Posterior vena cava (tissue), 2 donors: Measurements from ENCODE around the gene TBC1D1. TPM values are rescaled to one million over a fixed set of nuclear protein-coding genes. Genes with fewer than 3 reads are reported as not detected.

Experiments
- DNase-seq: peaks from one replicate; pipeline ENCODE4 v3.0.0-alpha.2; 2020; ENCODE audit warnings: low spot score
- intact Hi-C, 2 donors: fragments of 100-400 bp; cut with DNase I; formaldehyde crosslinking; loops; one replicate each; pipeline versions ENCODE4 v1.14.1 to v1.14.2; 2022 to 2023
- total RNA-seq, 2 donors: library from RNA; stranded (reverse); fragmentation: NEBNext Ultra II Directional; extraction: Animal tissue kit (Norgen Biotek cat#: 25700); gene quantifications; one replicate each; pipeline ENCODE4 v1.2.1, GENCODE V29; 2021
- donor health status: DM: yes; HTN: yes; CAD: no.
- donor health status: DM: yes; HTN: yes; CAD: no.

The TBC1D1 gene
- total RNA-seq, 2 donors from 2014 or later, result 94.7 to 152 TPM

GRCh38 chr4:37981425-37981824 lies 90.5 kb downstream of the TBC1D1 start:
- intact Hi-C loops, result no loop called here
- no peak for DNase-seq

- DNase-seq, result no peak
- intact Hi-C loops, result no loop called here
These were observed 91.2 kb downstream of the TBC1D1 start for GRCh38 chr4:37981844-37982720.

- DNase-seq, result no peak
- intact Hi-C loops, result no loop called here
These were observed 91.9 kb downstream of the TBC1D1 start for GRCh38 chr4:37982736-37983135.

- no peak for DNase-seq
- intact Hi-C loops, result no loop called here
These were observed 93.1 kb downstream of the TBC1D1 start for GRCh38 chr4:37983951-37984350.

GRCh38 chr4:37985730-37986275 lies 94.9 kb downstream of the TBC1D1 start:
- intact Hi-C loops, result no loop called here
- DNase-seq, result no peak

- DNase-seq, result no peak
- intact Hi-C loops, result no loop called here
These were observed 97.8 kb downstream of the TBC1D1 start for GRCh38 chr4:37988670-37989069.

- no peak for DNase-seq
- intact Hi-C loops, result no loop called here
These were observed 98.7 kb downstream of the TBC1D1 start for GRCh38 chr4:37989398-37990260.

GRCh38 chr4:37990731-37991245 lies 99.9 kb downstream of the TBC1D1 start:
- no peak for DNase-seq
- intact Hi-C loops, result no loop called here

- no peak for DNase-seq
- intact Hi-C loops, result no loop called here
These were observed 100.9 kb downstream of the TBC1D1 start for GRCh38 chr4:37991623-37992410.

- intact Hi-C loops, result no loop called here
- no peak for DNase-seq
These were observed 102.9 kb downstream of the TBC1D1 start for GRCh38 chr4:37993806-37994205.

GRCh38 chr4:37994569-37994968 lies 103.7 kb downstream of the TBC1D1 start:
- DNase-seq, result no peak
- intact Hi-C loops, result no loop called here

- intact Hi-C loops, result no loop called here
These were observed 104.5 kb downstream of the TBC1D1 start for GRCh38 chr4:37995299-37995821.

GRCh38 chr4:37995981-37996775 lies 105.3 kb downstream of the TBC1D1 start:
- intact Hi-C loops, result no loop called here
- DNase-seq, result no peak

More at GRCh38 chr4:37995299-37995821, 104.5 kb downstream of the TBC1D1 start:
- DNase-seq, result no peak

GRCh38 chr4:37998226-37998625 lies 107.3 kb downstream of the TBC1D1 start:
- intact Hi-C loops, result no loop called here
- no peak for DNase-seq

GRCh38 chr4:37999000-37999716 lies 108.3 kb downstream of the TBC1D1 start:
- no peak for DNase-seq
- intact Hi-C loops, result no loop called here

GRCh38 chr4:37999965-38000364 lies 109.1 kb downstream of the TBC1D1 start:
- intact Hi-C loops, result loop anchor here in 1 of 2 donors (10.0 kb wide), 1 partner anchor 125 kb away; no protein-coding TSS in a partner anchor
- DNase-seq, result no peak

GRCh38 chr4:38001927-38002326 lies 111.0 kb downstream of the TBC1D1 start:
- DNase-seq, result no peak

More at GRCh38 chr4:38001927-38002326, 111.0 kb downstream of the TBC1D1 start:
- intact Hi-C loops, result loop anchor here in 1 of 2 donors (10.0 kb wide), 1 partner anchor 127 kb away; no protein-coding TSS in a partner anchor
